HG03135 (cell line): ENCODE results near the gene ZNF804B.

Experiments used
- ATAC-seq: cut with Tn5 transposase; IDR thresholded peaks from one replicate; pipeline ENCODE4 v1.9.1; 2021; ENCODE audit warnings: mild to moderate bottlenecking, moderate library complexity; ENCODE audit not compliant: unreplicated experiment

ZNF804B gene

DNA sequence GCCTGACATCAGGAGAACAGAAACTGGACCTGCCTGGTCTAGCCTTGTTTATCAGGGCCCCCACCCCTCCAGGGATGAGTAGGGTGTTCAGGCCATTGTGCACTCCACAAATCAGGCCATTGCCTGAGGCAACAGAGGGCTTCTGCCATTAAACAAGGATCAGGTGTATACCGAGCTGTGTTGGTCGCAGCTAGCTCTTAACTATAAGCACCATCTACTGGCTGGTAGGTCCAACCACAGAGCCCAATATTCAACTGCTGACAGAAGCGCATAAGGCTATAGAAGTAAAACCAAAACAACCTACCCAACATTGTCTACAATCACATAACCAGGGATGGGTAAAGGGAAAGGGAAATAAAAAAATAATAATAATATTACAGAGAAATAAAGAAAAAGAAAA, 487.7 kb downstream of the ZNF804B start:
- ATAC-seq: no peak

DNA sequence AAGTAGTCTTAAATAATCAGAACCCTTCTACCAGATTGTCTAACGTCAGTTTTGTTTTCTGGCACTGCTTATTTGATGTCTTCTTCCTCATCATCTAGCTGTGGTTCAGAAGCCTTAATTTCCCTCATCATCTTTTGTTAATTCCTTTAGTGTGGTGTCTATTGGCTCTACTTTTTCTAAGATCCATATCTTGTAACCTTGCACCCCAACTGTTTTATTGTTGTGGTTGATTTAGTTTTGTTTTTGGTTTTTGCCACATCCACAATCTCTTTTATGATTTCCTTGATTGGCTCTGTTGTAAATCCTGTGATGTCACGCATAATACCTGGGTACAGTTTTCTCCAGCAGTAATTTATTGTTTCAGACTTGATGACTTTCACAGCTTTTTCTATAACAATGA, 499.6 kb downstream of the ZNF804B start:
- ATAC-seq: no peak

GRCh38 chr7:89264126-89264525, 504.6 kb downstream of the ZNF804B start:
- no peak for ATAC-seq

GRCh38 chr7:89265631-89266030, 506.1 kb downstream of the ZNF804B start:
- no peak for ATAC-seq

DNA sequence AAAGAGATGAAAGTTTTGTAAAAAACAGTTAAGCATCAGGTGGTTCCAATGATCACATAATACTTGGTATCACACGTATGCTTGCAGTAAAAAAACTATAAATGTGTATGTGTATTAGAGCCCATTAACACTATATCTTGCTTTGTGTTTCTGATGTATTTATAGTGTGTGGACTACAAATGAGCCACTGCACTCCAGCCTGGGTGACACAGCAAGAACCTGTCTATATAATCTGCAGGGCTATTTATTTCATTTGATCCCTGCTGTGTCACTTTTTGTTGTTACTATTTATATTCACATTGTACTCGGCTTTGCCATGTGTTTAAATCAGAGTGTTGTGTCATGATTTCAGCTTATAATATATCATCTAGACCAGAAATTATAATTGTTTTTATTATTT, 523.8 kb downstream of the ZNF804B start:
- ATAC-seq: no peak

DNA sequence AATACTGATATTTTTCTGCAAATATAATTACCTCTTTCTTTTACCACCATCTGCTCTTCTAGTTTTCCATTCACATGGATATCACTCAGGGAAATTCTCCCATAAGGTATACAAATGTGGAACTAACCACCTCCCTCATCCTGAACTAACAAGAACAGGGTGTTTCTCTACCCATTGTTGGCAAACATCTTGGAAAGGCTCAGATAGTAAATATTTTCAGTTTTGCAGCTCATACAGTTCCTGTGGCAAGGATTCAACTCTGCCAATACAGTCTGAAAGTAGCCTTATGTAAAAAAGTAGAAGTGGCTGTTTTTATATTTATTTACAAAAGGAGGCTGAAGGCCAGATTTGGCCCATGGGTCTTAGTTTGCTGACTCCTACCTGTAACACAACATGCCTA, 549.0 kb downstream of the ZNF804B start:
- no peak for ATAC-seq

GRCh38 chr7:89311886-89312285, 552.4 kb downstream of the ZNF804B start:
- no peak for ATAC-seq

GRCh38 chr7:89312551-89312950, 553.1 kb downstream of the ZNF804B start:
- no peak for ATAC-seq

DNA sequence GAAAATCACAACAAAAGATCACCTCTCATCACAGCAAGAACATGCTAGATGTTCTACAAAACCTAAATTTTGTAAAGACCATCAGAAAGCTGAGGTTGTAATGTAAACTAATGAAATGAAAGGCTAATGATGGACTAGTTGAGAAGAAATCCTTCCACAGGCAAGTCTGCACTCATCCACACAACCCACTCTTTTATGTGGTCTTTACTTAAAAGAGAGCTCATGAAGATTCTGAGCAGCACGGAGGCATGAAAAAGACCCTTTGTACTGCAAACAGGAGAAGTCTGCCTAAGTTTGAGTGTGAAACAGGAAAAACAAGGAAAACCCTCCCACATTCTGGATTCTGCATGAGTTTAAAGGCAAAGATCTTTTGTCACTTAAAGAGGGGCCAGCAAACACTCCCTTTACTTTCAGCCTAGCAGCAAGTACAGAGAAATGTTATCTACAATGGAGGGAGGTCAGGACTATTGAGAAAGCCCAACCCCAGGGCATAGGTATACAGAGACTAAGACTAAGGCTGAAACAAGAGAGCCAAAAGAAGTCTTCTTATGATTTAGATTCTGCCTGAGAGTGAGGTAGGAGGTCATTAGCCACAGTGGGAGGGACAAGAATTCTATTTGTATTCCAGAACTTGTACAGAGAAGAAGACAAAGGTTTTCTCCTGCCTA, 557.2 kb downstream of the ZNF804B start:
- ATAC-seq: no peak

DNA sequence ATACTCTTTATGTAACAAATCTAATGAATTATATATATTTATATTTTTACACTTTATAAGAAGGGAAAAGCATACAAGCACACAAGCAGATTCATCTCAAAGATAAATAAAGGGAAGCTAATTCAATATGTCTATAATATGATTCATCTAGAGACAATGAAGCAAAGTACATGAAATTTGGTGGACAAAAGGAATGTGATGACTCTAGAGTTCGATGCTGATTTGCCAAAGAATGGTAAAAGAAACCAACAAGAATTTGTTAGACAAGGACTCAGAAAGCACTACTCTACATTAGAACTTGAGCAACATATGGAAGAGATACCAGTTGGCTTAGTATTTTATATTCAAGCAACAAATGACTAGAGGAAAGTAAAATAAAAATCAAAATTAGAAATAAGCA, 572.5 kb downstream of the ZNF804B start:
- no peak for ATAC-seq

DNA sequence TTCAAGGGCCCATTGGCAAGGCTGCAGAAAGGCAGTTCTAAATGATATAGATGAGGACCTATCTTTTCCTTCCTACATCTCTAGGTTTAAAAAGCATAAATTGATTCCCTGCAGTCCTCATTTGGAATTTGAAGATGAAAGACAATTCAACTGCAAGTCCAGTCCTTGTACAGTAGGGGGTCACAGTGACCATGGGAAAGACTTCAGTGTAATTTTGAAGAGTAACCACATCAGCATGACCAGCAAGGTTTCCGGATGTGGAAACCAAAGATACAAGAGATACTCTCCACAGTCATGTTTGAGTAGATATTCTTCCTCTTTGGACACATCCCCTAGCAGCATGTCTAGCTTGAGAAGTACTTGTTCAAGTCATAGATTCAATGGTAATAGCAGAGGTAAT, 575.3 kb downstream of the ZNF804B start:
- no peak for ATAC-seq

DNA sequence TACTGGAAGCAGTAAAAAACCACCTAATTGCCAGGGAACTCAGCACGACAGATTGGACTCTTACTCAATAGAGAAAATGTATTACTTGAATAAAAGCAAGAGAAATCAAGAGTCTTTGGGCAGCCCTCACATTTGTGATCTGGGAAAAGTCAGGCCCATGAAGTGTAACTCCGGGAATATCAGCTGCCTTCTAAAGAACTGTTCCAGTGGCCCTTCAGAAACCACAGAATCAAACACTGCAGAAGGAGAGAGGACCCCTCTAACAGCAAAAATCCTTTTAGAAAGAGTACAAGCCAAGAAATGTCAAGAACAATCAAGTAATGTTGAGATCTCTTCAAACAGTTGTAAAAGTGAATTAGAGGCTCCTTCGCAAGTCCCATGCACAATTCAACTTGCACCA, 576.0 kb downstream of the ZNF804B start:
- no peak for ATAC-seq

- ATAC-seq: no peak
Measured at GRCh38 chr7:89336121-89336520, 576.6 kb downstream of the ZNF804B start.

DNA sequence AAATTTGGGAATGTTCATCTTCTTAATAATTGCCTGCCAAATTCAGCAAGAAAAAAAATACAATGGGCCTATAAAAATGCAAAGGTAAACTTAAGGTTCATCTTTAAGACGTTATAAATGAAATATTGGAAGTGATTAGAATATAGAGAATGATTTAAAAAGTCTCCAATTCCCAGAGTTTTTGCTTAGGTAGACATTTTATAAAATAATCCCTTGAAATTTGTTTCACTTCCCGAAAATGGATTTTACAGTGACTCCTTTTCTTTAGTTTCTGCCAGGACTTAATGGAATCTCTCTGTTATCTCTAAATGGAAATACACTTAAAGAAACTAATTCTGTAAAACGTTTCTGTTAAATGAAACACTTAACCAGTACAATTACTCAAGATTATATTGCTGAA, 580.2 kb downstream of the ZNF804B start:
- ATAC-seq: no peak

- no peak for ATAC-seq
Measured at GRCh38 chr7:89357121-89357520, 597.6 kb downstream of the ZNF804B start.

DNA sequence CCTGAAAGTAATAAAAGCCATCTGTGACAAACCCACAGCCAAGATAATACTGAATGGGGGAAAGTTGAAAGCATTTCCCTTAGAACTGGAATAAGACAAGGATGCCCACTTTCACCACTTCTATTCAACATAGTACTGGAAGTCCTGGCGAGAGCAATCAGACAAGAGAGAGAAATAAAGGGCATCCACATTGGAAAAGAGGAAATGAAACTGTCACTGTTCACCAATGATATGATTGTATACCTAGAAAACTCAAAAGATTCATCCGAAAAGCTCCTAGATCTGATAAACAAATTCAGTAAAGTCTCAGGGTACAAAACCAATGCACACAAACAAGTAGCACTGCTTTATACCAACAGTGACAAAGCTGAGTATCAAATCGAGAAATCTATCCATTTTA, 617.7 kb downstream of the ZNF804B start:
- ATAC-seq: no peak

DNA sequence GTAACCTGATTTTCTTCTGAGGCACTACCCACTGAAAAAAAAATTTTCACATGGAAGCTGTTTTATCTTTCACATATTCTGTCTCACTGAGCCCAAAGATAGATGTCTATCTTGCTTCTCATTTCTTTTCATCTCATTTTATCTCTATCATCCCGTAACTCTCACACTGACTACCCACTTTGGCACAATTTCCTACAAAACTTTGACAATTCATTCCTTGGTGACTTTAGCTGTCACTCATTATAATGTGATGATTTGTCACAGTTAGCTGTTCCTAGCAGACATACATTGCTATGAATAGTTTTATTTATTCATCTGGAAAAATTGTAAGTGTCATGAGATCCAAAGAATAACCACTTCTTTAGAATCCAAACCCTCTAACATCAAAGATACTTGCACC, 625.9 kb downstream of the ZNF804B start:
- ATAC-seq: no peak
